ENCODE data around the gene ZBTB9. TPM values are rescaled to one million over a fixed set of nuclear protein-coding genes. Genes with fewer than 3 reads are reported as not detected.

ZBTB9 gene
- total RNA-seq, 1 experiment from 2014 or later = 14.2 TPM

- TF ChIP-seq FOSL1 (IDR thresholded peaks at IDR 0.05; ENCODE audit: low read depth) (no peak), SRF (IDR thresholded peaks at IDR 0.05; ENCODE audit: low read depth) (no peak), YY1 (IDR thresholded peaks at IDR 0.05; ENCODE audit: extremely low read depth, insufficient replicate concordance, low read depth, low read length) (no peak), ZFX (IDR thresholded peaks at IDR 0.05) (no peak), CTCF (IDR thresholded peaks at IDR 0.05 in 2 of 3, conservative IDR thresholded peaks at IDR 0.05 in 1 of 3; ENCODE audit: borderline replicate concordance in 1 of 3, insufficient read depth in 1 of 3, low read depth in 2 of 3, low read length in 2 of 3) (no peak), JUND (IDR thresholded peaks at IDR 0.05) (no peak)
These were observed 15.3 kb downstream of the ZBTB9 start (continued) for GRCh38 chr6:33469661-33470060.

- TF ChIP-seq RAD21 (IDR thresholded peaks at IDR 0.05; ENCODE audit: low read depth) = no peak
- no peak for TF ChIP-seq ZFX (IDR thresholded peaks at IDR 0.05)
- no peak for TF ChIP-seq ATF3 (IDR thresholded peaks at IDR 0.05)
- TF ChIP-seq CBX3 (IDR thresholded peaks at IDR 0.05; ENCODE audit: low read depth) = no peak
- no peak for TF ChIP-seq MAX (IDR thresholded peaks at IDR 0.05)
- TF ChIP-seq FOSL1 (IDR thresholded peaks at IDR 0.05; ENCODE audit: low read depth) = no peak
- no peak for TF ChIP-seq CTCF (IDR thresholded peaks at IDR 0.05 in 2 of 3, conservative IDR thresholded peaks at IDR 0.05 in 1 of 3; ENCODE audit: borderline replicate concordance in 1 of 3, insufficient read depth in 1 of 3, low read depth in 2 of 3, low read length in 2 of 3)
- TF ChIP-seq JUND (IDR thresholded peaks at IDR 0.05) = no peak
- no peak for TF ChIP-seq EZH2phosphoT487 (IDR thresholded peaks at IDR 0.05; ENCODE audit: borderline replicate concordance)
- no peak for TF ChIP-seq ZNF274 (IDR thresholded peaks at IDR 0.05; ENCODE audit: low read depth, low read length)
- no peak for TF ChIP-seq EGR1 (IDR thresholded peaks at IDR 0.05; ENCODE audit: low read depth)
- no peak for TF ChIP-seq EZH2 (IDR thresholded peaks at IDR 0.05)
- TF ChIP-seq SRF (IDR thresholded peaks at IDR 0.05; ENCODE audit: low read depth) = no peak
- TF ChIP-seq POLR2AphosphoS5 (IDR thresholded peaks at IDR 0.05; ENCODE audit: low read depth, low read length) = no peak
- no peak for TF ChIP-seq ELF1 (IDR thresholded peaks at IDR 0.05; ENCODE audit: borderline replicate concordance, low read depth)
- TF ChIP-seq CEBPB (IDR thresholded peaks at IDR 0.05; ENCODE audit: low read depth) = no peak
- no peak for TF ChIP-seq POLR2A (IDR thresholded peaks at IDR 0.05; ENCODE audit: borderline replicate concordance, extremely low read depth, insufficient read depth, insufficient read length)
- TF ChIP-seq ZBTB33 (IDR thresholded peaks at IDR 0.05; ENCODE audit: extremely low read depth, insufficient replicate concordance, low read length) = no peak
- POLR2A ChIA-PET = no interaction called here
- no peaks in the 10 kb centered on the region for H3K27me3 ChIP-seq (ENCODE audit: insufficient read depth, low read length)
- no peak overlapping the region for H3K9ac ChIP-seq (ENCODE audit: low read length)
- intact Hi-C loops (cut with micrococcal nuclease) = no loop called here
- no peak overlapping the region for H3K4me2 ChIP-seq (ENCODE audit: low read length)
- no peaks in the 10 kb centered on the region for H3K36me3 ChIP-seq (ENCODE audit: control insufficient read depth in 1 of 2, insufficient read depth in 2 of 2, low read length in 2 of 2)
- H2AFZ ChIP-seq (ENCODE audit: low read depth, low read length, poor library complexity, severe bottlenecking) = peak overlapping the region; percentile 16
- no peaks in the 10 kb centered on the region for H3K9me3 ChIP-seq (ENCODE audit: control insufficient read depth in 1 of 2, insufficient read depth in 1 of 2, low read depth in 1 of 2, low read length in 2 of 2)
- peaks cover 0 to 5% of the 10 kb centered on the region in 2 experiments; a peak in 1 of 4 replicates for H3K4me1 ChIP-seq (ENCODE audit: control insufficient read depth in 1 of 2, insufficient read depth in 2 of 2, low read length in 2 of 2)
- ATAC-seq = no peak
- CTCF ChIA-PET = no interaction called here
- no peaks in the 10 kb centered on the region for H4K20me1 ChIP-seq (ENCODE audit: insufficient read depth)
- no peaks in the 10 kb centered on the region for H3K9me2 ChIP-seq (ENCODE audit: insufficient read depth)
- no TSS peak for BruUV-seq (replicated peaks)
- H3K4me3 ChIP-seq (replicated peaks in 1 of 2; ENCODE audit: low read depth in 1 of 2, low read length in 2 of 2) = no peak overlapping the region
- RAD21 ChIA-PET (ENCODE audit: low non-redundant PET in 1 of 2, low total read pairs in 2 of 2, uncharacterized antibody in 2 of 2, unreplicated experiment in 2 of 2) = no interaction called here
- no peak overlapping the region for H3K27ac ChIP-seq (ENCODE audit: low read depth, low read length)
- no peak for DNase-seq (ENCODE audit: low read depth, low spot score)
- H3K79me2 ChIP-seq (ENCODE audit: insufficient read depth, low read length) = no peaks in the 10 kb centered on the region
These were observed 23.5 kb downstream of the ZBTB9 start for GRCh38 chr6:33477864-33478263.

Data from HCT116 (cell line).